Measurements from ENCODE around the gene STK32B.

DNA sequence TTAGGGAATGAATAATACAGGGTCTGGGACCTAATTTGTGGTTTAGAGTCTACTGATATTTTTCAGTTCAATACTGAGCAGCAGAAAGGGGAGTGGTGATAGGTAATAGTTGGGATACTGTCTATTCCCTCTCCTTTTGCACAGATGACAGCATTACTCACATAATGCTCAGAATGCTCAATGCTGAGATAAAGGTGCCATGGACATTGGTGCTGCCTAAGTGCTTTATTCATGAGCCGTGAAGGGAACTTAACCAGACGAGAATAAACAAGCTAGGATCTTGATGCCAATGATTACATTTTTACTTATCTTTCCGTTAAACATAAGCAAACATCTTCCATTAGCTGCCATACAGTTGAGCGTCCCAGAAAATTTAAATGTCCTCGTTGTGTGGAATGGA lies 75.6 kb downstream of the STK32B start:
- TF ChIP-seq, protein P1, sequence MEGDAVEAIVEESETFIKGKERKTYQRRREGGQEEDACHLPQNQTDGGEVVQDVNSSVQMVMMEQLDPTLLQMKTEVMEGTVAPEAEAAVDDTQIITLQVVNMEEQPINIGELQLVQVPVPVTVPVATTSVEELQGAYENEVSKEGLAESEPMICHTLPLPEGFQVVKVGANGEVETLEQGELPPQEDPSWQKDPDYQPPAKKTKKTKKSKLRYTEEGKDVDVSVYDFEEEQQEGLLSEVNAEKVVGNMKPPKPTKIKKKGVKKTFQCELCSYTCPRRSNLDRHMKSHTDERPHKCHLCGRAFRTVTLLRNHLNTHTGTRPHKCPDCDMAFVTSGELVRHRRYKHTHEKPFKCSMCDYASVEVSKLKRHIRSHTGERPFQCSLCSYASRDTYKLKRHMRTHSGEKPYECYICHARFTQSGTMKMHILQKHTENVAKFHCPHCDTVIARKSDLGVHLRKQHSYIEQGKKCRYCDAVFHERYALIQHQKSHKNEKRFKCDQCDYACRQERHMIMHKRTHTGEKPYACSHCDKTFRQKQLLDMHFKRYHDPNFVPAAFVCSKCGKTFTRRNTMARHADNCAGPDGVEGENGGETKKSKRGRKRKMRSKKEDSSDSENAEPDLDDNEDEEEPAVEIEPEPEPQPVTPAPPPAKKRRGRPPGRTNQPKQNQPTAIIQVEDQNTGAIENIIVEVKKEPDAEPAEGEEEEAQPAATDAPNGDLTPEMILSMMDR (IDR thresholded peaks at IDR 0.05) = no peak
- TF ChIP-seq SIN3A (IDR thresholded peaks at IDR 0.05; ENCODE audit: borderline replicate concordance, insufficient read depth, low read depth, low read length) = no peak
- TF ChIP-seq, protein P2, sequence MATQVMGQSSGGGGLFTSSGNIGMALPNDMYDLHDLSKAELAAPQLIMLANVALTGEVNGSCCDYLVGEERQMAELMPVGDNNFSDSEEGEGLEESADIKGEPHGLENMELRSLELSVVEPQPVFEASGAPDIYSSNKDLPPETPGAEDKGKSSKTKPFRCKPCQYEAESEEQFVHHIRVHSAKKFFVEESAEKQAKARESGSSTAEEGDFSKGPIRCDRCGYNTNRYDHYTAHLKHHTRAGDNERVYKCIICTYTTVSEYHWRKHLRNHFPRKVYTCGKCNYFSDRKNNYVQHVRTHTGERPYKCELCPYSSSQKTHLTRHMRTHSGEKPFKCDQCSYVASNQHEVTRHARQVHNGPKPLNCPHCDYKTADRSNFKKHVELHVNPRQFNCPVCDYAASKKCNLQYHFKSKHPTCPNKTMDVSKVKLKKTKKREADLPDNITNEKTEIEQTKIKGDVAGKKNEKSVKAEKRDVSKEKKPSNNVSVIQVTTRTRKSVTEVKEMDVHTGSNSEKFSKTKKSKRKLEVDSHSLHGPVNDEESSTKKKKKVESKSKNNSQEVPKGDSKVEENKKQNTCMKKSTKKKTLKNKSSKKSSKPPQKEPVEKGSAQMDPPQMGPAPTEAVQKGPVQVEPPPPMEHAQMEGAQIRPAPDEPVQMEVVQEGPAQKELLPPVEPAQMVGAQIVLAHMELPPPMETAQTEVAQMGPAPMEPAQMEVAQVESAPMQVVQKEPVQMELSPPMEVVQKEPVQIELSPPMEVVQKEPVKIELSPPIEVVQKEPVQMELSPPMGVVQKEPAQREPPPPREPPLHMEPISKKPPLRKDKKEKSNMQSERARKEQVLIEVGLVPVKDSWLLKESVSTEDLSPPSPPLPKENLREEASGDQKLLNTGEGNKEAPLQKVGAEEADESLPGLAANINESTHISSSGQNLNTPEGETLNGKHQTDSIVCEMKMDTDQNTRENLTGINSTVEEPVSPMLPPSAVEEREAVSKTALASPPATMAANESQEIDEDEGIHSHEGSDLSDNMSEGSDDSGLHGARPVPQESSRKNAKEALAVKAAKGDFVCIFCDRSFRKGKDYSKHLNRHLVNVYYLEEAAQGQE (IDR thresholded peaks at IDR 0.05; ENCODE audit: insufficient read depth in 1 of 2, low read depth in 2 of 2, low read length in 1 of 2) = no peak

Data from Panc1 (cell line).